GM12864 (cell line): ENCODE data around the gene KIAA2012.

Source experiments
- DNase-seq: peaks from one replicate; pipeline ENCODE4 v3.0.0-alpha.2; 2011; ENCODE audit warnings: low read depth
- H3K4me3 ChIP-seq: 2 replicates; pipeline ENCODE4 v1.5.1; 2011; ENCODE audit warnings: mild to moderate bottlenecking, low read depth, low read length, control low read depth
- CTCF ChIP-seq: IDR thresholded peaks from 2 replicates; pipeline ENCODE4 v1.5.1; 2011; ENCODE audit warnings: low read depth, mild to moderate bottlenecking, moderate library complexity, low read length, control low read depth, inconsistent platforms; ENCODE audit errors: missing control alignments

KIAA2012 gene

GRCh38 chr2:202149936-202150335 is 76.9 kb downstream of the KIAA2012 start:
- no peak for TF ChIP-seq CTCF
- no peak overlapping the region for H3K4me3 ChIP-seq
- no peak for DNase-seq

- H3K4me3 ChIP-seq = no peak overlapping the region
- TF ChIP-seq CTCF = no peak
- no peak for DNase-seq
Observed at GRCh38 chr2:202152104-202152715, 79.2 kb downstream of the KIAA2012 start.

GRCh38 chr2:202154613-202155012 is 81.6 kb downstream of the KIAA2012 start:
- DNase-seq = no peak
- no peak for TF ChIP-seq CTCF
- H3K4me3 ChIP-seq = no peak overlapping the region

- H3K4me3 ChIP-seq = no peak overlapping the region
- TF ChIP-seq CTCF = no peak
- no peak for DNase-seq
Observed at GRCh38 chr2:202157211-202157990, 84.3 kb downstream of the KIAA2012 start.

GRCh38 chr2:202158796-202159195 is 85.7 kb downstream of the KIAA2012 start:
- no peak overlapping the region for H3K4me3 ChIP-seq
- no peak for DNase-seq
- no peak for TF ChIP-seq CTCF

GRCh38 chr2:202161151-202161835 is 88.2 kb downstream of the KIAA2012 start:
- no peak for TF ChIP-seq CTCF
- no peak overlapping the region for H3K4me3 ChIP-seq
- no peak for DNase-seq
